Vagina (tissue), 2 donors: ENCODE data around the gene FYB1.

ENCODE experiments used
- POLR2A ChIP-seq, 2 donors: fragments of 450-650 bp; IDR thresholded peaks; one replicate each; pipeline ENCODE4 v1.6.1; 2017; ENCODE audit warnings: antibody characterized with exemption in 2 of 2, mild to moderate bottlenecking in 2 of 2, moderate library complexity in 2 of 2
- POLR2AphosphoS5 ChIP-seq, 2 donors: sonication (generic); formaldehyde crosslinking; IDR thresholded peaks; one replicate each; pipeline ENCODE4 v1.9.0; 2017; ENCODE audit warnings: antibody characterized with exemption in 2 of 2, mild to moderate bottlenecking in 2 of 2, low read depth in 1 of 2; ENCODE audit not compliant: insufficient read depth in 1 of 2
- TF ChIP-seq, protein P1 (sequence below), 3 experiments: fragments of 450-650 bp in 2 of 3; fragments of 200-600 bp in 1 of 3; sonication (generic) in 1 of 3; IDR thresholded peaks; one replicate each; pipeline ENCODE4 v1.5.1; 2017 to 2019; ENCODE audit warnings: antibody characterized with exemption in 3 of 3, mild to moderate bottlenecking in 2 of 3, moderate library complexity in 2 of 3

DNA sequence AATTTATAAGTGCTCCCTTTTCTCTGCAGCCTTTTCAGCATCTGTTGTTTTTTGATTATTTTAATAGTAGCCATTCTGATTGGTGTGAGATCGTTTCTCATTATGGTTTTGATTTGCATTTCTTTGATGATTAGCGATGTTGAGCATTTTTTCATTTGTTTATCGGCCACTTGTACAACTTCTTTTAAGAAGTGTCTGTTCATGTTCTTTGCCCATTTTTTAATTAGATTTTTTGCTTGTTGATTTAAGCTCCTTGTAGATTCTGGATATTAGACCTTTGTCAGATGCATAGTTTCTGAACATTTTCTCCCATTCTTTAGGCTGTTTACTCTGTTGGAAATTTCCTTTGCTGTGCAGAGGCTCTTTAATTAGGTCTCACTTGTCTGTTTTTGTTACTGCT lies 46.3 kb downstream of the FYB1 start:
- TF ChIP-seq POLR2AphosphoS5 (IDR thresholded peaks at IDR 0.05; ENCODE audit: insufficient read depth in 1 of 2, low read depth in 1 of 2): no peak
- TF ChIP-seq, protein P1, sequence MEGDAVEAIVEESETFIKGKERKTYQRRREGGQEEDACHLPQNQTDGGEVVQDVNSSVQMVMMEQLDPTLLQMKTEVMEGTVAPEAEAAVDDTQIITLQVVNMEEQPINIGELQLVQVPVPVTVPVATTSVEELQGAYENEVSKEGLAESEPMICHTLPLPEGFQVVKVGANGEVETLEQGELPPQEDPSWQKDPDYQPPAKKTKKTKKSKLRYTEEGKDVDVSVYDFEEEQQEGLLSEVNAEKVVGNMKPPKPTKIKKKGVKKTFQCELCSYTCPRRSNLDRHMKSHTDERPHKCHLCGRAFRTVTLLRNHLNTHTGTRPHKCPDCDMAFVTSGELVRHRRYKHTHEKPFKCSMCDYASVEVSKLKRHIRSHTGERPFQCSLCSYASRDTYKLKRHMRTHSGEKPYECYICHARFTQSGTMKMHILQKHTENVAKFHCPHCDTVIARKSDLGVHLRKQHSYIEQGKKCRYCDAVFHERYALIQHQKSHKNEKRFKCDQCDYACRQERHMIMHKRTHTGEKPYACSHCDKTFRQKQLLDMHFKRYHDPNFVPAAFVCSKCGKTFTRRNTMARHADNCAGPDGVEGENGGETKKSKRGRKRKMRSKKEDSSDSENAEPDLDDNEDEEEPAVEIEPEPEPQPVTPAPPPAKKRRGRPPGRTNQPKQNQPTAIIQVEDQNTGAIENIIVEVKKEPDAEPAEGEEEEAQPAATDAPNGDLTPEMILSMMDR (IDR thresholded peaks at IDR 0.05): no peak
- TF ChIP-seq POLR2A (IDR thresholded peaks at IDR 0.05): no peak
